CD4-positive, alpha-beta T cell treated with Interferon alpha-2 for 1 hour (primary cell): ENCODE data around the gene CDKN2B-AS1.

Experiments used
- DNase-seq, 2 donors: peaks; one replicate each; pipeline ENCODE4 v3.0.0-alpha.2; 2020 to 2022

CDKN2B-AS1 gene

GRCh38 chr9:22097707-22098106 lies 103.1 kb downstream of the CDKN2B-AS1 start:
- DNase-seq: no peak

DNA sequence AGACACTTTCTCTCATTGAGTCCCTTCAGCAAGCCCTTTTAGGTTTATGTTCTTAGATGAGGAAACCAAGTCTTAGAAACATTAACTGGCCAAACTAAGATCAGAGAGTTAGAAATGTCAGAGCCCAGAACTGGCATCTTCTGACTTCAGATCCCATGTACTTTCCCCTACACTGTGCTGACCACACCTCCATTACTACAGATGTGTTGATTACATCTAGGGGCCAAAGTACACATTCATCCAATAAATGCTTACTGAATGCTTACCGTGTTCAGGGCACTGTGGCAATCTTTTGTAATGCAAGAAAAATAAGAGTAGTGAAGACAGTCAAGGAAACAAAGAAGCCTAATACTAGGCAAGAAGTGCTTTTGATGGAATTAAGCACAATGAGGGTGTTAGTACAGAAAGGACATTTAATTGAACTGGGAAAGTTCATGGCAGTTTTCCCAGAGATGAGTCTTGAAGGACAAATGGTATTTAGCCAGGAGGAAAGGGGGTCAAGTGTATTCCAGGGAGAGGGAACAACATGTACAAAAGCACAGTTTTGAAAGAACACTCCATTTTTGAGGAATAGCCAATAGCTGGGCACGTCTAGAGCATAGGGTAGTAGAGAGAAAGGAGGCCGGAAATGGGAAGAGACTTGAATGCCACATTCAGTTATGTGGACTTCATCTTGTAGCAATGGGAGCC lies 104.2 kb downstream of the CDKN2B-AS1 start:
- no peak for DNase-seq

DNA sequence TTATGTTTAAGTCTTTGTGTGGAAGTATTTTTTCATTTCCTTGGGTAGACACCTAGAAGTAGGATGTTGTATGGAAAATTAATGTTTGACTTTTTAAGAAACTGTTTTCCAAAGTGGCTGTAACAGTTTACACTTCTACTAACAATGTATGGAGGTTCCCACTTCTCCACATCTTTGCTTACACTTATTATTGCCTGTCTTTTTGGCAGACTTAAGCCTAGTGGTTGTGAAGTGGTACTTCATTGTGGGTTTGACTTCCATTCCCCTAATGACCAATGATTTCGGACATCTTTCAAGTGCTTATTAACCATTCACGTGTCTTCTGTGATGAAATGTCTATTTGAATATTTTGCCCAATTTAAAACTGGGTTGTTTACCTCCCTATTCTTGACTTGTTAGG lies 106.0 kb downstream of the CDKN2B-AS1 start:
- DNase-seq: no peak

- no peak for DNase-seq
Observed at GRCh38 chr9:22102146-22103053, 107.8 kb downstream of the CDKN2B-AS1 start.

DNA sequence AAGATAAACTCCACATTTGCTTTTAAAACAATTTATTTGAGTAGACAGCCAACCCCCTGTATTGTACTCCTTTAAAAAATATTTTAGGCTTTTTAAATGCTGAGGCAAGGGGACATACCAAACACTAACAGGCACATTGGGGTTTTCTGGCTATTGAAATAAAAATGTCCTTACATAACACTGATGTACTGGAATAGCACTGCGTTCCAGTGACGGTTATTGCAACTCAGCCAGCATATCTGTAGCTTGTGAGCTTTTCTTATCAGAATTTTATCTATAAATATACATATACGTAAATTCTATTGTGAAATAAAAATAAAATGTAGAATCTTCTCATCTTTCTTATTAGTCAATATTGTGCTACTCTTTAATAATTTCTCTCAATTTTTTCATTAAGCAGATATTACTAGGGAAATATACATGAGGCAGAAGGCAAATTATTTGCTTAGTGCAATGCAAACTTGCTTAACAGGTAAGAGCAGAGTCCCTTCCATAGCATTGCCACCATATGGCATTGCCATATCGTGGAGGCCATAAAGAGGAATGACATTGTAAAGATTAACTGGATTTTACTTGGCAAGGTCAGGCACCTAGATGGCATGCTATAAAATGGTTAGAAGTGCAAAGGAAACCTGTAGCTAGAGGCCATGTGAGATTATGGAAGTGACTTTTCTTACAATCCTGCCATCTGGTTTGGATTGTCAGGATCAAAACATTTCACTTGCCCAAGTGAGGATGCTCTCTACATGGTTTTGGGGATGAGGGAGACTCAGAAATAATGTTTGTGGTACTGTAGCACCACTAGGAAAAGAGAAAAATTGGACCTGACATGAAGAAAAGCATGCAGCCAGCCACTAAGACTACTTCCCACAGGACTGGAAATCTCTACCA lies 109.3 kb downstream of the CDKN2B-AS1 start:
- DNase-seq: no peak

GRCh38 chr9:22105005-22105722 lies 110.6 kb downstream of the CDKN2B-AS1 start:
- DNase-seq: no peak

- no peak for DNase-seq
Observed at GRCh38 chr9:22107202-22108045, 112.8 kb downstream of the CDKN2B-AS1 start.

GRCh38 chr9:22108581-22109370 lies 114.2 kb downstream of the CDKN2B-AS1 start:
- DNase-seq: no peak

GRCh38 chr9:22111176-22111953 lies 116.8 kb downstream of the CDKN2B-AS1 start:
- no peak for DNase-seq

- no peak for DNase-seq
Observed at GRCh38 chr9:22111954-22112247, 117.3 kb downstream of the CDKN2B-AS1 start.

GRCh38 chr9:22112870-22113821 lies 118.6 kb downstream of the CDKN2B-AS1 start:
- no peak for DNase-seq

- no peak for DNase-seq
Observed at GRCh38 chr9:22114956-22115355, 120.4 kb downstream of the CDKN2B-AS1 start.

- no peak for DNase-seq
Observed at GRCh38 chr9:22116758-22117157, 122.2 kb downstream of the CDKN2B-AS1 start.

- no peak for DNase-seq
Observed at GRCh38 chr9:22117511-22118384, 123.2 kb downstream of the CDKN2B-AS1 start.

DNA sequence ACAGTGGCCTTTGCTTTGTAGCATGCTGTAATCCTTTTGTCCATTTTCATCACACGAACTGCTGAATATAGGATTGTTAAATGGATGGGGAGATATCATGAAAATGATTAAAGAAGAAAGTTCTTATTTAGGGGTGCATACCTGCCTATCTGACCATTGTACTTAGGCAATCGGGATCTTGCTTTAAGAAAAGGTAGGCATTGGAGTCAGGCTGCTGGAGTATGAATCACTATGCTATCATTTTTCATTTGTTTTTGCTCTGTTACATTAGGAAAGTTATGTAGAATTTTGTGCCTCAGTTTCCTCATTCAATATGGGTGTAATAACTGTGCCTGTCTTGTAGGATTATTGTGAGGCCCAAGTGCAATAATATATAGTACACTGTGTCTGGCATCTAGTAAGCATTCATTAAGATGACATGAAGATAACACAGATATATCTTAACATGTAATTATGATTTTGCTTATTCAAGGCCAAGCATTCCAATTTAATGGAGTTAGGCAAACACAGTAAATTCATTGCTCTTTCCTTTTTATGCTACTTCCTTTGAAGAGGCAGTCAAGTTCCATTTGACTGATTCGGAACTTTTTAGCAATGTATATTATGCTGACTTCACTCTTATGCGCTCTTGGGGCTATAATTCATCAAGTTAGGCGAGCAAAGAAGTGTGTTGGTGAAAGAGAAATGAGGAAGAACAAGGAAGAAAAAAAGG lies 124.4 kb downstream of the CDKN2B-AS1 start:
- DNase-seq: no peak

- peak in 1 of 2 donors; percentile 57 for DNase-seq
Observed at GRCh38 chr9:22119522-22120158, 125.0 kb downstream of the CDKN2B-AS1 start.

- no peak for DNase-seq
Observed at GRCh38 chr9:22120159-22120549, 125.6 kb downstream of the CDKN2B-AS1 start.
